Omental fat pad (tissue), 4 donors: ENCODE measurements around the gene TECTA. TPM values are rescaled to one million over a fixed set of nuclear protein-coding genes. Genes with fewer than 3 reads are reported as not detected.

Experiments
- ATAC-seq: fragments of 150-250 bp; one replicate; pipeline ENCODE4 v1.9.1; 2016; ENCODE audit warnings: mild to moderate bottlenecking, moderate library complexity; ENCODE audit not compliant: low FRiP score
- DNase-seq: peaks from one replicate; pipeline ENCODE4 v3.0.0-alpha.2; 2019; ENCODE audit warnings: low spot score
- total RNA-seq, 4 donors: library from RNA; depleted of rRNA; stranded (reverse); fragments of >200 nt; gene quantifications; one replicate each; pipeline ENCODE4 v1.1.0, GENCODE V29; 2016
- TF ChIP-seq, protein P1 (sequence below), 3 donors: fragments of 450-650 bp; IDR thresholded peaks; one replicate each; pipeline ENCODE4 v1.5.1; 2016 to 2017; ENCODE audit warnings: antibody characterized with exemption in 3 of 3, mild to moderate bottlenecking in 3 of 3, moderate library complexity in 2 of 3

The TECTA gene
- total RNA-seq, 4 donors from 2014 or later: 0.48 to 1.5 (median 1.0) TPM

DNA sequence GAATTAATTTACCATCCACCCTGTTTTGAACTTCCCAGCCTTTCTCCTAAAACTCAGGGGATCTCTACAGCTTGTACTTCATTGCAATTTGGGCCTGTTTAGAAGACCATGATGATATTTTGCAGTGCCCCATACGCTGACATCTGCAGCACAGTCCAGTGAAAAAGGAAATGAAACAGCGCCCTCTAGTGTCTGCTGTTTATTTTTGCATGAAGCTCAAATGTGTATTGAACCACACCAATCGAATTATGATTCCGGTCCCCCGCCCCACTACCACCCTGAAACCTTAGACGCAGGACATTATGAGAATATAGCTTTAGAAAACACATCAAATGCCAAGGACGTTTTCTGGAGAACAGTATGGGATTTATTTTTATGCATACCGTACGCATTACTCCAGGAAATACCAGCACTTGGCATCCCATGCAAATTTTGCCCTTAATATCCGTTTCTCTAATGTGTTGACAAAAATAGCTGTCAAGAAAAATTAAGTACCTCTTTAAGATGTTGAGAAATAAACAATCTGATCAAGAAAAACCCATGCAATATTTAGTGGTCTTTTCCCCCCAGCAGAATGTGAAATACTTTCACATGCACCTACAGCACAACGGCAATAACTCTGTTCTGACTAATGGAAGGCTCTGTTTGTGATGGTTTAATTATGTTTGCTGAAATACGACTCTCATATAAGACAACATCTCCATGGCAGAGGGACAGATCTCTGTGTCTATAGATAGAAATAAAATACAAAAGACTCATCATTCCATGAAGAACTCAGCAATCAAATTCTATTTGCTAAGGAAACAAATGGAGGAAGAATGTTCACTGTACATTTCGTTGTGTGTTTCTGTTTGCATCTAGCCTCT, 93.9 kb downstream of the TECTA start:
- ATAC-seq: no peak
- TF ChIP-seq, protein P1, sequence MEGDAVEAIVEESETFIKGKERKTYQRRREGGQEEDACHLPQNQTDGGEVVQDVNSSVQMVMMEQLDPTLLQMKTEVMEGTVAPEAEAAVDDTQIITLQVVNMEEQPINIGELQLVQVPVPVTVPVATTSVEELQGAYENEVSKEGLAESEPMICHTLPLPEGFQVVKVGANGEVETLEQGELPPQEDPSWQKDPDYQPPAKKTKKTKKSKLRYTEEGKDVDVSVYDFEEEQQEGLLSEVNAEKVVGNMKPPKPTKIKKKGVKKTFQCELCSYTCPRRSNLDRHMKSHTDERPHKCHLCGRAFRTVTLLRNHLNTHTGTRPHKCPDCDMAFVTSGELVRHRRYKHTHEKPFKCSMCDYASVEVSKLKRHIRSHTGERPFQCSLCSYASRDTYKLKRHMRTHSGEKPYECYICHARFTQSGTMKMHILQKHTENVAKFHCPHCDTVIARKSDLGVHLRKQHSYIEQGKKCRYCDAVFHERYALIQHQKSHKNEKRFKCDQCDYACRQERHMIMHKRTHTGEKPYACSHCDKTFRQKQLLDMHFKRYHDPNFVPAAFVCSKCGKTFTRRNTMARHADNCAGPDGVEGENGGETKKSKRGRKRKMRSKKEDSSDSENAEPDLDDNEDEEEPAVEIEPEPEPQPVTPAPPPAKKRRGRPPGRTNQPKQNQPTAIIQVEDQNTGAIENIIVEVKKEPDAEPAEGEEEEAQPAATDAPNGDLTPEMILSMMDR (IDR thresholded peaks at IDR 0.05): peak in 1 of 3 donors; percentile 45
- no peak for DNase-seq

DNA sequence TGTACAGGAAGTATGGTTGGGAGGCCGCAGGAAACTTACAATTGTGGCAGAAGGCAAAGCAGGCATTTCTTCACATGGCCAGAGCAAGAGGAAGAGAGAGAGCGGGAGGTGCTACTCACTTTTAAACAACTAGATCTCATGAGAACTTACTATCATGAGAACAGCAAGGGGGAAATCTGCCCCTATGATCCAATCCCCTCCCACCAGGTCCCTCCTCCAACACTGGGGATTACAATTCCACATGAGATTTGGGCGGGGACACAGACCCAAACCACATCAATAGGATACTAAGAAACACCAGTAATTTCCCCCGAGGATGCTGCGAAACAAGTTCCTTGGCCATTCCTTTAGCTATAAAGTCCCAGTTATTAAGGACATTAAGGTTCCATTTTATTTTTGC, 97.4 kb downstream of the TECTA start:
- TF ChIP-seq, protein P1 (IDR thresholded peaks at IDR 0.05): no peak
- ATAC-seq (no peak), DNase-seq (no peak)

DNA sequence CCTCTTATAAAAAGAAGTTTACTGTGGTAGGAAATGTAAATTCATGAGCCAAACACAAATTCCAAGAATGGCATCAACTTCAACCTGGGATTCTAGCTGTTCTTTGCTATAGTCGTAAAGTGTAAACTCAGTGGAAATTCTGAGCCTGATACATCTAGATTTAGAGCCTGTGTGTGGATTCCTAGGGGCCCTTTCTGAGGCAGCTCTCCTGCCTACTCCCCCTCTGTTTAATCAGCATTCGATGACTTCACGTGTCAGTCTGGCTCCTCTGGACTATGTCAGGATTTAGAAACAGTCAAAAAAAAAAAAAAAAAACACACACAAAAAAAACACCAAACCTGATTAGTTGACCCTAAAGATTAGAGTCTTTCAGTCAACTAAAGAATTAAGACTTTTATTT, 98.5 kb downstream of the TECTA start:
- TF ChIP-seq, protein P1 (IDR thresholded peaks at IDR 0.05): no peak
- ATAC-seq: no peak
- no peak for DNase-seq

DNA sequence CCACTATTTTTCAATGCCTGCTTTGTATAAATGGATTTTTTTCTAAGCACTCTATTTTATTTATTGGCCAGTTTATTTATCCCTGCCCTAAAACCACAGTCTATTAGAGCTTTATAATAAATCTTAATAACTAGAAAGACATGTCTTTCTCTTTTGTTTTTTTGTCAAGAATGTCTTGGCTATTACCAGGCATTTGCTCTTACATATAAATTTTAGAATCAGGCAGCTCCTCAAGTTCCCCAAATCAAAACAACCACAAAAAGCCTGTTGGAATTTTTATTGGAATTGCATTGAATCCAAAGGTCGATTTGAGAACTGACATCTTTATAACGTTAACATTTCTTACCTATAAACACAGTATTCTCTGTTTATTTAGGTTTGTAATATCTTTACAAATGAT, 105.8 kb downstream of the TECTA start:
- no peak for ATAC-seq
- TF ChIP-seq, protein P1 (IDR thresholded peaks at IDR 0.05): no peak
- DNase-seq: no peak

DNA sequence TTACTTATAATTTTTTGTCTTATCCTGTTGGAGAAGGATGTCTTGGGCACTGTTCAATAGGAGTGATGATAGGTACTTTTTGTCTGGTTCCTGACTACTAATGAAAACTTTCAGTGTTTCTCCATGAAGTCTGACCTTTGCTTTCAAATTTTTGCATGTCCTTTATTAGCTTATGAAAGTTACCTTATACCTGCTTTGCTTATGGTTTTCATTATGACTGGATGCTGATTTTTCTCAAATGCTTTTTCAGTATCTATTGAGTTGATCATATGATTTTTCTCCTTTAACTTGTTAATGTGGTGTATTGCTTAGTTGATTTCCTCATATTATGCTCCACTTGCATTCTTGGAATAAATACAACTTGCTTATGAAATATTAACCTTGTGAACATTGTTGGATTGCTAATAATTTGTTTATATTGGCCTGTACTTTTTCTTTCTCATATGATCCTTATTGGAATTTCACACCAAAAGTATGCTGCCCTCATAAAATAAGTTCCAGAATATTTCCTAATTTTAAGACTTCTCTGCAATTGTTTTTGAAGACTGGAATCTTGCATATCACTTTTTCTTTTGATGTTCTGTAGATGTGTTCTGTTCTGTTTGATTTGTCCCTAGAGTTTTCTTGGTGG, 106.6 kb downstream of the TECTA start:
- ATAC-seq (no peak), DNase-seq (no peak)
- TF ChIP-seq, protein P1 (IDR thresholded peaks at IDR 0.05): no peak

DNA sequence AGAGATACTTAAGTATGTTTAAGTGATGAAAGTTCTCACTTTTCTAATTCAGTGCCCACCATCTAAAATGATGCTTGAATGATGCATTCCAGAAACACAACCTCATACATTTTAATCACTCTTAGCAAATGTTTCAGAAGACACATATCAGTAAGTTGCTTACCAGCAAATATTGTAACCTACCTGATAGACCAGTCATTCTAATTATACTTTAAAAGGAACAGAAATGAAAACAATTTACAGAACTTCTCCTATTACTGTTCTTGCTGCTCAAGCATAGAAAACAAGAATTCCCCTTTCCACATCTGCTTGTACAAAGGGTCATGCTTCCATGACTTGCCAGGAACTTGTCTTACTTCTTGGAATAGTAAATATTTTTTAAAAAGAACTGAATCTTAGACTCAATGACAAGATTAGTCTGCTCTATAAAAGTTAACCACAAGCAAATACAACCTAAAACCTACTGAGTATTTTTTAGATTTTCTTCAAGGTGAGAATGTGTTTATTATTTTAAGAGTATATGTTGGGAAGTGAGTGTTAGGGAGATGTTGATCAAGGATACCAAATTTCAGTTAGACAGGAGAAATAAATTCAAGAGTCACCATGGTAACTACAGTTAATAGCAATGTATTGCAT, 109.5 kb downstream of the TECTA start:
- TF ChIP-seq, protein P1 (IDR thresholded peaks at IDR 0.05): no peak
- no peak for DNase-seq
- no peak for ATAC-seq
